ENCODE results near the gene MAPK10. TPM values are rescaled to one million over a fixed set of nuclear protein-coding genes. Genes with fewer than 3 reads are reported as not detected.

MAPK10 gene
- polyA plus RNA-seq, 1 donor: 18.9 TPM

DNA sequence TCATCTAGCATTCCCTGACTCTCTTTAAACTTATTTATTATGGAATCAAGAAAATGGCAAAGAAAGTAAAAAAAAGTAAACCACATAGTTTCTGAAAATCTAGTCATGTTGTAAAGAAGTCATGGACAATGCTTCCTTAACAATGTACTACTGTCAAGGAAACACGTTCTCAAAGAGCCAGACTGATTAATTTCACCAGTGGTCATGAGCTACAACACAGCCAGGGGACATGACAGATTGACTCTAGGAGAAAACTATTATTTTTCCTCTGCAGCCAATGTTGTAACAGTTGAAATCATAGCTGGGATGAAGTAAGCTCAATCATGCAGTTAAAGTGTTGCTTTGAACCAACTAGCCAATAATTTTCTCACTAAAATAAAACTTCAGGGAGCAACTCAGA lies 109.2 kb downstream of the MAPK10 start:
- H3K36me3 ChIP-seq (ENCODE audit: control insufficient read depth, insufficient read depth, low read length): no peaks in the 10 kb centered on the region
- no CpG with 5 or more reads among the region's 1 CpG for WGBS (ENCODE audit: insufficient coverage, low lambda C conversion rate)
- no peak overlapping the region for H3K27ac ChIP-seq (ENCODE audit: low read length)
- no peaks in the 10 kb centered on the region for H3K27me3 ChIP-seq (ENCODE audit: control insufficient read depth, insufficient read depth, low read length)
- no peaks in the 10 kb centered on the region for H3K9me3 ChIP-seq (ENCODE audit: control insufficient read depth, low read depth, low read length)
- no peak for DNase-seq
- H3K4me3 ChIP-seq (ENCODE audit: low read length): no peak overlapping the region
- H3K4me1 ChIP-seq (ENCODE audit: control insufficient read depth, insufficient read depth, low read length): no peaks in the 10 kb centered on the region

DNA sequence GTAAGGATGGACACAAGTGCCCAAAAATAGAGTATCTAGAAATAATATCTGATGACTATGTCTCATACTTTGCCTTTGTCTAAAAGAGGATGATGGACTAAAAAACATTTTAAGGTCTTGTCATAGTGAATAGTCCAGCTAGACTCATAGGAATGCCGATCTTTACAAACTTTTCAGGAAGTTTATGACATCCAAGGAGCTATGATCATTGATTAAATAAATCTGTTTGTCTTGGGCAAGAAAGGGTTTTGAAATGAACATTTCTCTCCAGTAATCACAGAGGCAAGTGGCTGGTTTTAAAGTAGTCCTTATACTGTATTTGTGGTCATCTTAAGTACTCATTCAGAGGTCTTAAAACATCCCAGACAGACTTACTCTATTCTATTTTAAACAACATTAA lies 109.8 kb downstream of the MAPK10 start:
- Histone ChIP-seq H3K4me1 (ENCODE audit: control insufficient read depth, insufficient read depth, low read length) (no peaks in the 10 kb centered on the region), H3K4me3 (ENCODE audit: low read length) (no peak overlapping the region), H3K9me3 (ENCODE audit: control insufficient read depth, low read depth, low read length) (no peaks in the 10 kb centered on the region), H3K36me3 (ENCODE audit: control insufficient read depth, insufficient read depth, low read length) (no peaks in the 10 kb centered on the region), H3K27ac (ENCODE audit: low read length) (no peak overlapping the region), H3K27me3 (ENCODE audit: control insufficient read depth, insufficient read depth, low read length) (no peaks in the 10 kb centered on the region)
- WGBS (ENCODE audit: insufficient coverage, low lambda C conversion rate): no CpG with 5 or more reads among the region's 1 CpG
- no peak for DNase-seq

DNA sequence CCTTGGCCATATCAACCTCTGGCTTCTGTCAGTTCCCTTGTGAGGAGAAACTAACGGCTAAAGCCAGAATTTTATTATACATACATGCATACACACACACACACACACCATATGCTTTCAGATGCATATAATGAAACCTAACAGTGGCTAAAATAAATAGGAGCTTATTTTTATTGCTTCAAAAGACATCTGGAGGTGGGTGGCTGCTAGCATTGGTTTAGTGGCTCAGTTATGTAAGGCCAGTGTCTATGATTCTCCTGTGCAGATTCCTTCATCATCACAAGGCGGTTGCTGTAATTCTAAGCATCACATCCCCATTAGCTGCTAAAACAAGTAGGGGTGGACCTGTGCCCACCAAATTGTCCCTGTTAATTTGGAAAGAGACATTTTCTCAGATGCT lies 110.8 kb downstream of the MAPK10 start:
- no peak overlapping the region for H3K27ac ChIP-seq (ENCODE audit: low read length)
- no peaks in the 10 kb centered on the region for H3K9me3 ChIP-seq (ENCODE audit: control insufficient read depth, low read depth, low read length)
- no peaks in the 10 kb centered on the region for H3K36me3 ChIP-seq (ENCODE audit: control insufficient read depth, insufficient read depth, low read length)
- DNase-seq: no peak
- H3K4me1 ChIP-seq (ENCODE audit: control insufficient read depth, insufficient read depth, low read length): no peaks in the 10 kb centered on the region
- H3K27me3 ChIP-seq (ENCODE audit: control insufficient read depth, insufficient read depth, low read length): no peaks in the 10 kb centered on the region
- WGBS (ENCODE audit: insufficient coverage, low lambda C conversion rate): no CpG with 5 or more reads among the region's 2 CpGs
- H3K4me3 ChIP-seq (ENCODE audit: low read length): no peak overlapping the region

DNA sequence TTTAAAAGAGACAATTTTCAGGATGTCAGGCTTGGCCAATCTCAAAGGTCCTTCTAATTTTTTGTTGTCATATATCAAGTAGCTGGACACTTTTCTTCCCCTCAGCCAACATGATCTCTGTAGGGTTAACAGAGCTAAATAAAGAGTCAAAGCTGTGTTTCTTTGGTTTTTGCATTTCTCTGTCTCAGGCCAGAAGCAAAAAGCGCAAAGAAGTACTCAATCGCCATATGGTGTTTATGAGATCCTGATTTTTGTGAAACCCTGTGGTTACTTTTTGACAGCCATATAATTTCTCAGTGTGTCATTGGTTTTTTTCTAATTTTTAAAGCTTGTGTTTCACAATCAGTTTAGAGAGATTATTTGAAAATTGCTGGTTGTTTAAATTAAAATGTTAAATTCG lies 111.9 kb downstream of the MAPK10 start:
- 80% methylated on average over 1 of the region's 3 CpGs for WGBS (ENCODE audit: insufficient coverage, low lambda C conversion rate)
- peaks cover under 1% of the 10 kb centered on the region for H3K9me3 ChIP-seq (ENCODE audit: control insufficient read depth, low read depth, low read length)
- no peaks in the 10 kb centered on the region for H3K4me1 ChIP-seq (ENCODE audit: control insufficient read depth, insufficient read depth, low read length)

DNA sequence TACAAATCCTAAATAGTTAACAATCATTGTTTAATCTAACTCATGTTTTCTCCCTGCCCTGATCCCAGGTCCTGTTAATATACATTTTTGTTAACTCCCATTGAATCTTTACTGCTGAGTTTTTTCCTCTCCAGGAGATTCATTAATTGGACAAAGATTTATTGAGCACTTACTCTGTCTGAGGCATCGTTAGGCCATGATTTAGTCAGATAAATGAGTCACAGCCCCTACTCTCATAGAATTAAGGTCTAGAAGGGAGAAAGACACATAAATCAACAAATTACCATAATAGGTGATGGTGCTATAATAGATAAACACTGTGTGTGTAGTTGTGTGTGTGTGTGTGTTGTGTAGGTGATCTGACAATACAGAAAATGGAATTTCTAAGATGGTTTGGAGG lies 112.5 kb downstream of the MAPK10 start:
- H3K9me3 ChIP-seq (ENCODE audit: control insufficient read depth, low read depth, low read length): peaks cover 3% of the 10 kb centered on the region
- no peaks in the 10 kb centered on the region for H3K27me3 ChIP-seq (ENCODE audit: control insufficient read depth, insufficient read depth, low read length)
- no peak overlapping the region for H3K27ac ChIP-seq (ENCODE audit: low read length)
- no peak overlapping the region for H3K4me3 ChIP-seq (ENCODE audit: low read length)
- H3K4me1 ChIP-seq (ENCODE audit: control insufficient read depth, insufficient read depth, low read length): no peaks in the 10 kb centered on the region
- H3K36me3 ChIP-seq (ENCODE audit: control insufficient read depth, insufficient read depth, low read length): no peaks in the 10 kb centered on the region
- WGBS (ENCODE audit: insufficient coverage, low lambda C conversion rate): no CpG with 5 or more reads among the region's 1 CpG
- DNase-seq: no peak

More for the DNA sequence above, 111.9 kb downstream of the MAPK10 start:
- DNase-seq: no peak
- no peak overlapping the region for H3K27ac ChIP-seq (ENCODE audit: low read length)
- no peak overlapping the region for H3K4me3 ChIP-seq (ENCODE audit: low read length)
- H3K36me3 ChIP-seq (ENCODE audit: control insufficient read depth, insufficient read depth, low read length): no peaks in the 10 kb centered on the region
- no peaks in the 10 kb centered on the region for H3K27me3 ChIP-seq (ENCODE audit: control insufficient read depth, insufficient read depth, low read length)

DNA sequence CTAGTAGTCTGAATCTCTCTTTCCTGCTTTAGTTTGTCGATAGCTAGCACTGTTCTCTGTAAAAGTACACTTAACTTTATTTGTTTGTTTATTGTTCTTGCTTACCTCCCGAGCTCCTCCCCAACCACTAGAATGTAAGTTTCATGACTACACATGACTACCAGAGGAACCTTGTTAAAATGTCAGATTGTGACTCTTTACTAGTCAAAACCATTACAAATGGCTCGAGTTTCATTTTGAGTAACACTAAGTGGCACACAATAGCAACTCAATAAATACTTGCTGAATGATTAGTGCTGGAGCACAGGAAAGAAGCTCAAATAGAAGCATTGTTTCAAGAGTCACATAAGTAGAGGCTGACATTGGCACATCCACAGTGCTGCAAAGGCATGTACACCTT lies 116.1 kb downstream of the MAPK10 start:
- no peaks in the 10 kb centered on the region for H3K4me1 ChIP-seq (ENCODE audit: control insufficient read depth, insufficient read depth, low read length)
- H3K27me3 ChIP-seq (ENCODE audit: control insufficient read depth, insufficient read depth, low read length): no peaks in the 10 kb centered on the region
- H3K36me3 ChIP-seq (ENCODE audit: control insufficient read depth, insufficient read depth, low read length): no peaks in the 10 kb centered on the region
- no peak overlapping the region for H3K4me3 ChIP-seq (ENCODE audit: low read length)
- H3K27ac ChIP-seq (ENCODE audit: low read length): no peak overlapping the region
- DNase-seq: no peak
- H3K9me3 ChIP-seq (ENCODE audit: control insufficient read depth, low read depth, low read length): peaks cover 3% of the 10 kb centered on the region
- WGBS (ENCODE audit: insufficient coverage, low lambda C conversion rate): no CpG with 5 or more reads among the region's 3 CpGs

DNA sequence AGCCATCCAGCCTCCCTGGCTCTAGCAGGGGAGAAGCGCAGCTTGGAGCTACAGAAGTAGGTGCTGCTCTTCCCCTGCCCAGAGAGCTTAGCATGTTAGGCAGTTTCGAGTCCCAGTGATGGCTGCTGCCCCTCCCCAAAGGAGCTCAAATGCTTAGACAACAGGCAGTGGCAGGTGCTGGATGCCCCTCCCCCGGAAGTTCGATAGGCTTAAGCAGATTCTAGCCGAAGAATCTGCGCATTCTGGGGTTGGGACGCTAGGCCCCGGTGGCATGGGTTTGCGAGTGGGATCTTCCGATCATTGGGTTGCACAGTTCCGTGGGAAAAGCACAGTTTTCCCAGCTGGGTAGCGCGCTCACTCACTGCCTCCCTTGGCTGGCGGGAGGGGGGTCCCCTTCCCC lies 117.2 kb downstream of the MAPK10 start:
- no peaks in the 10 kb centered on the region for H3K36me3 ChIP-seq (ENCODE audit: control insufficient read depth, insufficient read depth, low read length)
- WGBS (ENCODE audit: insufficient coverage, low lambda C conversion rate): no CpG with 5 or more reads among the region's 14 CpGs

DNA sequence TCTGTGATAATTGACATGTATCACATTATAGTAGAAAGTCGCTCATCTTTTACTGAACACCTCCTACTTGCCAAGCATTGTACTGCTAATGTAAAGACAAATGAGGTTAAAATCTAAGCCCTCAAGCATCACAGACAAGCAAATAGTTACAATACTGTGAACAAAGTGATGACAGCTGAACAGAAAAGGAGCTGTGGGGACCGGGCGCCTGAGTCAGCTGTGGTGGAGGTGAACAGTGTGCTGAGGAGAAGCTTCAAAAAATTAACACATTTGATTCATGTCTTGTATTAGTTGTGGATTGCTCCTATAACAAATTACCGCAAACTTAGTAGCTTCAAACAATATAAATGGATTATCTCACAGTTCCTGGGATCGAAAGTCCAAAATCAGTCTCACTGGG lies 124.3 kb downstream of the MAPK10 start:
- Histone ChIP-seq H3K27me3 (ENCODE audit: control insufficient read depth, insufficient read depth, low read length) (no peaks in the 10 kb centered on the region), H3K4me1 (ENCODE audit: control insufficient read depth, insufficient read depth, low read length) (no peaks in the 10 kb centered on the region), H3K4me3 (ENCODE audit: low read length) (no peak overlapping the region), H3K27ac (ENCODE audit: low read length) (no peak overlapping the region), H3K9me3 (ENCODE audit: control insufficient read depth, low read depth, low read length) (no peaks in the 10 kb centered on the region), H3K36me3 (ENCODE audit: control insufficient read depth, insufficient read depth, low read length) (no peaks in the 10 kb centered on the region)
- WGBS (ENCODE audit: insufficient coverage, low lambda C conversion rate): no CpG with 5 or more reads among the region's 5 CpGs
- DNase-seq: no peak

More for the DNA sequence above, 117.2 kb downstream of the MAPK10 start:
- Histone ChIP-seq H3K9me3 (ENCODE audit: control insufficient read depth, low read depth, low read length) (peaks cover 3% of the 10 kb centered on the region), H3K27ac (ENCODE audit: low read length) (no peak overlapping the region), H3K4me1 (ENCODE audit: control insufficient read depth, insufficient read depth, low read length) (no peaks in the 10 kb centered on the region), H3K27me3 (ENCODE audit: control insufficient read depth, insufficient read depth, low read length) (no peaks in the 10 kb centered on the region), H3K4me3 (ENCODE audit: low read length) (no peak overlapping the region)
- no peak for DNase-seq

DNA sequence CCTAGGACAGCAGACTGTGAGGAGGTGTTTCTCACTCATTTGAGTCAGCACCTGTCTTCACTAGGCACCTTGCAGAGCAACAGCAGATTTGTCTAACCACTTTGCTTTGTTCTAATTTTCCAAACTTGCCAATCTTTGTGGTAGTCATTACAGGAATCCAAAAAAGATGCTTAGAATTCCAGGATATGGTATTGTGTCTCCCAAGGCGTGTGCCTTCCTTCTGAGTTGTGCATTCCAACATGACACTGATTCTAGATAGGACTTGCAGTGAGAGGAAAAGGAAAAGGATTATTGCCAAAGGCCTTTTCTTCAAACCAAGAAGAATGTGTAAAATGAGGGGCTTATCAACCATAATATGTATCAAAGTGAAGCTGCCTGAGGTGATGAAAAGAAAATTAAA lies 126.2 kb downstream of the MAPK10 start:
- H3K4me3 ChIP-seq (ENCODE audit: low read length): no peak overlapping the region
- H3K36me3 ChIP-seq (ENCODE audit: control insufficient read depth, insufficient read depth, low read length): no peaks in the 10 kb centered on the region
- H3K27me3 ChIP-seq (ENCODE audit: control insufficient read depth, insufficient read depth, low read length): no peaks in the 10 kb centered on the region
- no CpG with 5 or more reads among the region's 1 CpG for WGBS (ENCODE audit: insufficient coverage, low lambda C conversion rate)
- no peak for DNase-seq
- no peak overlapping the region for H3K27ac ChIP-seq (ENCODE audit: low read length)
- no peaks in the 10 kb centered on the region for H3K9me3 ChIP-seq (ENCODE audit: control insufficient read depth, low read depth, low read length)
- no peaks in the 10 kb centered on the region for H3K4me1 ChIP-seq (ENCODE audit: control insufficient read depth, insufficient read depth, low read length)

DNA sequence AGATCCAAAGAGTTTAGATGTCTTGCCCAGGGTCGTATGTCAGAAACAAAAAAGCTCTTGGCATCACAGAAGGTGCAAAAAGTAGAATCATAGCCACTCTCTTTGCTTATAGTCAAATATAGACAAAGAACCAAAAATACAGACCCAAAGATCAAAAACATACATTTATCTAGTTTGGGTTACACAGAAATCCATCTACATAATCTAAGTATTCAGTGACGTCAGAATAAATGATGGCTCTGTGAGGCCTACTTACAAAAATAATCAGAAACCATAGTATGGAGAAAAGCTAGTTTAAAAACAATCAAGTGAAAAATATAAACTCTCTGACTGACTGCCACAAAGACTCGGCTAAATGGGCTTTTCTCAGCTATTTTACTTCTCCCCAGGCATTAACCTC lies 126.8 kb downstream of the MAPK10 start:
- Histone ChIP-seq H3K36me3 (ENCODE audit: control insufficient read depth, insufficient read depth, low read length) (no peaks in the 10 kb centered on the region), H3K9me3 (ENCODE audit: control insufficient read depth, low read depth, low read length) (no peaks in the 10 kb centered on the region), H3K4me3 (ENCODE audit: low read length) (no peak overlapping the region), H3K27ac (ENCODE audit: low read length) (no peak overlapping the region), H3K27me3 (ENCODE audit: control insufficient read depth, insufficient read depth, low read length) (no peaks in the 10 kb centered on the region), H3K4me1 (ENCODE audit: control insufficient read depth, insufficient read depth, low read length) (no peaks in the 10 kb centered on the region)
- DNase-seq: no peak
- WGBS (ENCODE audit: insufficient coverage, low lambda C conversion rate): 80% methylated on average over 2 of the region's 3 CpGs

DNA sequence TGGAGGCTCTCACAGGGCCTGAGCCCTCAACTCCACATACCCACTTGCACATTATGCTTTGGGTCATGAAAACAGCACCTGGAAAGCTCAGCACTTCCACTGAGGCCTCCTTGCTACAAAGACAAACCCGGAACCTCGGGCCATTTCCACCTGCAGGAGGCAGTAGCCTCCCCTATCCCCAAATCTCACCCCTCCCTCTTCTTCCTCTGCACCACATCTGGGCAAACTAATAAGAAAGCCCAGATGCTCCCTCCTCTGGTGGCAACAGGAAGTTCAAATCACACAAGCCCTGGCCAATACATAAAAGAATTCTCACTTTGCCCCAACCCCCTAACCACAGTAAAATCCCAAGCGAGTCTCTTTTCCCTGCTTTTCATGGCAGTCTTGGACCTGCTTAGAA lies 136.4 kb downstream of the MAPK10 start:
- Histone ChIP-seq H3K9me3 (ENCODE audit: control insufficient read depth, low read depth, low read length) (no peaks in the 10 kb centered on the region), H3K4me3 (ENCODE audit: low read length) (no peak overlapping the region), H3K27ac (ENCODE audit: low read length) (no peak overlapping the region), H3K36me3 (ENCODE audit: control insufficient read depth, insufficient read depth, low read length) (no peaks in the 10 kb centered on the region), H3K27me3 (ENCODE audit: control insufficient read depth, insufficient read depth, low read length) (no peaks in the 10 kb centered on the region), H3K4me1 (ENCODE audit: control insufficient read depth, insufficient read depth, low read length) (no peaks in the 10 kb centered on the region)
- no CpG with 5 or more reads among the region's 3 CpGs for WGBS (ENCODE audit: insufficient coverage, low lambda C conversion rate)
- peak in 1 of 2 donors; percentile 5 for DNase-seq

Data from large intestine (tissue), 3 donors.